GM10248 (cell line): ENCODE results near the gene SRC.

ENCODE experiments used
- CTCF ChIA-PET: fragments of 300-600 bp; sonication (Branson Sonifier 250); formaldehyde crosslinking; extraction: SDS; loops from one replicate; lab custom pipeline; 2021; ENCODE audit warnings: antibody characterized with exemption; lab: Yijun Ruan, JAX
- POLR2A ChIA-PET: fragments of 350-650 bp; sonication (Branson Sonifier 250); formaldehyde crosslinking; extraction: SDS; loops from one replicate; lab custom pipeline; 2020; ENCODE audit warnings: antibody characterized with exemption; lab: Yijun Ruan, JAX
- DNase-seq: peaks from one replicate; pipeline ENCODE4 v3.0.0; 2012; ENCODE audit errors: extremely low spot score
- CTCF ChIP-seq: IDR thresholded peaks from 2 replicates; pipeline ENCODE4 v1.5.1; 2012; ENCODE audit warnings: mild to moderate bottlenecking, low read depth; ENCODE audit errors: extremely low read depth, missing control alignments, control extremely low read depth

SRC gene

DNA sequence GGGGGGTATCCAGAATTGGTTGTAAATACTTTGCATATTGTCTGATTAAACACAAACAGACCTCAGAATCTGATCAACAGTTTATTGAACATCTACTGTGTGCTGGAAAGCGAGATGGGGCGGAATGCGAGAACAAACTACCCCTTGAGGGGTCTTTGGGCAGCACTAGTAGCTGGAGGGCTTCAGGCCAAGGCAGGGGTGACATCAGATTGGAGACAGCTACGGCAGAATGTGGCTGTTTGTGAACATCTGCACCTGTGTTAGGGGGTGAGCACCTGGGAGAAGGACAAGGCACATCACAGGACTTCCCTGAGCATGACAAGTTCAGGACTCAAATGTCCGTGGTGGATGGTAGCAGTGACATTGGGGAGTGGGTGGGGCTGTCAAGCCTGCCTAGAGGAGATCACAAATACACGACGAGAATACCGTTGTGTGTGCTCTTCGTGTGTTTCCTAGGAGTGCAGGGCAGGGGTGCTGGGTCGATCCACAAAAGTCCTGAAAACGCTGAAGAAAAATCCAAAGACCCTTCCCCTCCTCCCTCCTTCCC lies 59.5 kb downstream of the SRC start:
- TF ChIP-seq CTCF, result no peak
- CTCF ChIA-PET, result no interaction called here
- POLR2A ChIA-PET, result no interaction called here

GRCh38 chr20:37406010-37406998 lies 60.4 kb downstream of the SRC start:
- DNase-seq, result peak; percentile 86
- TF ChIP-seq CTCF, result no peak
- CTCF ChIA-PET, result no interaction called here
- POLR2A ChIA-PET, result no interaction called here

More for the DNA sequence above, 59.5 kb downstream of the SRC start:
- DNase-seq, result no peak

DNA sequence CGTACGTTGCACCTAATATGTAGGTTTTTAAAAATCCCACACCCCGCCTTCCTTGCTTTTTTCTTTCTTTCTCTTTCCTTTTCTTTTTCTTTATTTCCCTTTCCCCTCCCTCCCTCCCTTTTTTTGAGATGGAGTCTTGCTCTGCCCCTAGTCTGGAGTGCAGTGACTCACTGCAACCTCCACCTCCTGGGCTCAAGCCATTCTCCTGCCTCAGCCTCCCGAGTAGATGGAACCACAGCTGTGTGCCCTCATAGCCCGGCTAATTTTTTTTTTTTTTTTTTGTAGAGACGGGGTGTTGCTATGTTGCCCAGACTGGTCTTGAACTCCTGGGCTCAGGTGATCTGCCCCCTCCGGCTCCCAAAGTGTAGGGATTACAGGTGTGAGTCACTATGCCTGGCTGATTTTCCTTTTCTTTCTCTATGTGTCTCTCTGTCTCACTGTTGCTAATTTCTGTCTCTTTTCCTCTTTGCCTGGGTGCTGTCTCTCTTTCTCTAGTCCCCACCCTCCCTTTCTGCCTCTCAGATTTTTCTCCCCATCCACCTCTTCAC lies 61.2 kb downstream of the SRC start:
- no peak for DNase-seq
- POLR2A ChIA-PET, result no interaction called here
- CTCF ChIA-PET, result no interaction called here
- TF ChIP-seq CTCF, result no peak

DNA sequence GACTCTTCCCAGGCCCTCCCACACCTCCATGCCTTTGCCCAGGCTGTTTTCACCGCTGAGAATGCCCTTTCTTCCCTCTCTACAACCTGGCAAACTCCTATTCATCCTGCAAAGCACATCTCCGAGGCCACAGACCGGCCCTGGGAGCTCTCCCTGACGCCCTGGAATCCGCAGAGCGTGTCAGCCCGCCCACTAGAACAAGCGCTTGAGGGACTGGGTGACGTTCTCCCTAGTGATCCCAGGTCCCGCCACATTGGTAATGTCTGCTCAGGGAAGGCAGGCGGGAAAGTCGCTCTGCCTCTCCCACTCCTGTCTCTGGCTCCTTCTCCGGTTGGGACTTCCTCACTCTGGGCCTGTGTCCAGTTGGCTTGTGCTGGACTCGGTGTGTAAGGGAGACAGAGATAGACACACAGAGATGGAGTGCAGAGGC lies 61.6 kb downstream of the SRC start:
- POLR2A ChIA-PET, result no interaction called here
- CTCF ChIA-PET, result no interaction called here
- no peak for TF ChIP-seq CTCF
- no peak for DNase-seq

DNA sequence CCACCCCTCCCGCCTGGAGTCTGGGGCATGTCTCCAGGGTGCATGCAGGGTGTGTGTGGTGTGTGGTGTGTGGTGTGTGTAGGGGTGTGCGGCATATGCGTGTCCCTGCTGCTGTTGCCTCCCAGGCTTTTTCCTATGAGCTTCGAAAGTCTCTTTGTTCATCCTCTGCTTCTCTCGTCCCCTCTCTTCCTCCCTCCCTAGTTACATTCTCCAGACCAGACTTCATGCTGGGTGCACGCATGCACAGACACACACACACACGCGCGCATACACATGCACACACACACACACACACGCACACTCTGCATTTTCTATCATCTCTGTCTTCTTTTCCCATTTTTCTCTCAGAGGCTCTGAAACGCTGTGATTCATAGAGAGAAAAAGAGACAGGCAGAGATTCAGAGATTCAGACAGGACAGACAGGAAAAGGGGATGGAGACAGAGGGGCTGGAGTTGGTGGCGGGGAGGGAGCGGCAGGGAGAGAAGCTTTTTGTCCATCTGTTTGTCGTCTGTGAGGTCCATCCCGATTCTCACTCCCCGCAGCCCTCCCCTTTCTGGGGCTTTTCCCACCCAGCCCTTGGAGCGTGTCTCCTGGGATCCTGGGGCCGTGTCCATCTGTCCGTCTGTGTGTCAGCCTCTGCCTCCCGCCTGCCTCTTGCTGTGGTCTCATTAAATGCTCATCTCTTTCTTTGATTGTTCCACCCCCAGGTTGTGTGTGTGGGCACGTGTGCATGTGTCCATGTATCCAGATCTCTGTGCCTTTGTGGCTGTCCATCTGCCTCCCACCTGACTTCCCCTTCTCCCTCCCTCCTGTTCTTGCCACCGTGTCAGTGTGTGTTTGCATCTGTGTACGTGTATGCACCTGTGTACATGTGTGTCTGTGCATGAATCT lies 62.6 kb downstream of the SRC start:
- no peak for TF ChIP-seq CTCF
- ChIA-PET POLR2A (no interaction called here), CTCF (no interaction called here)
- DNase-seq, result no peak
